ENCODE results near the gene WDR1. TPM values are rescaled to one million over a fixed set of nuclear protein-coding genes. Genes with fewer than 3 reads are reported as not detected.

The WDR1 gene
- total RNA-seq, 1 experiment from 2014 or later = 246 TPM

GRCh38 chr4:10069075-10069642 is 47.4 kb downstream of the WDR1 start:
- DNase-seq (ENCODE audit: unreplicated experiment) = no peak
- H3K27me3 Mint-ChIP-seq (ENCODE audit: insufficient read depth, unreplicated experiment) = no peaks in the 10 kb centered on the region
- H3K4me3 Mint-ChIP-seq (ENCODE audit: unreplicated experiment) = no peak overlapping the region
- H3K36me3 Mint-ChIP-seq (ENCODE audit: insufficient read depth, unreplicated experiment) = peaks cover 33% of the 10 kb centered on the region
- no peaks in the 10 kb centered on the region for H3K9me3 Mint-ChIP-seq (ENCODE audit: unreplicated experiment)
- intact Hi-C loops (cut with micrococcal nuclease) = no loop called here
- no peak overlapping the region for H3K27ac Mint-ChIP-seq (ENCODE audit: low read depth, unreplicated experiment)
- POLR2A ChIA-PET = no interaction called here
- no TSS peak for BruUV-seq (replicated peaks)
- no peak for TF ChIP-seq CTCF (IDR thresholded peaks at IDR 0.05; ENCODE audit: unreplicated experiment)
- CTCF ChIA-PET = interaction anchor here (0.8 kb wide), 1 partner anchor 307 kb away, joined by 3 read pairs; no protein-coding TSS in a partner anchor
- H3K4me1 Mint-ChIP-seq (ENCODE audit: insufficient read depth, unreplicated experiment) = no peaks in the 10 kb centered on the region

DNA sequence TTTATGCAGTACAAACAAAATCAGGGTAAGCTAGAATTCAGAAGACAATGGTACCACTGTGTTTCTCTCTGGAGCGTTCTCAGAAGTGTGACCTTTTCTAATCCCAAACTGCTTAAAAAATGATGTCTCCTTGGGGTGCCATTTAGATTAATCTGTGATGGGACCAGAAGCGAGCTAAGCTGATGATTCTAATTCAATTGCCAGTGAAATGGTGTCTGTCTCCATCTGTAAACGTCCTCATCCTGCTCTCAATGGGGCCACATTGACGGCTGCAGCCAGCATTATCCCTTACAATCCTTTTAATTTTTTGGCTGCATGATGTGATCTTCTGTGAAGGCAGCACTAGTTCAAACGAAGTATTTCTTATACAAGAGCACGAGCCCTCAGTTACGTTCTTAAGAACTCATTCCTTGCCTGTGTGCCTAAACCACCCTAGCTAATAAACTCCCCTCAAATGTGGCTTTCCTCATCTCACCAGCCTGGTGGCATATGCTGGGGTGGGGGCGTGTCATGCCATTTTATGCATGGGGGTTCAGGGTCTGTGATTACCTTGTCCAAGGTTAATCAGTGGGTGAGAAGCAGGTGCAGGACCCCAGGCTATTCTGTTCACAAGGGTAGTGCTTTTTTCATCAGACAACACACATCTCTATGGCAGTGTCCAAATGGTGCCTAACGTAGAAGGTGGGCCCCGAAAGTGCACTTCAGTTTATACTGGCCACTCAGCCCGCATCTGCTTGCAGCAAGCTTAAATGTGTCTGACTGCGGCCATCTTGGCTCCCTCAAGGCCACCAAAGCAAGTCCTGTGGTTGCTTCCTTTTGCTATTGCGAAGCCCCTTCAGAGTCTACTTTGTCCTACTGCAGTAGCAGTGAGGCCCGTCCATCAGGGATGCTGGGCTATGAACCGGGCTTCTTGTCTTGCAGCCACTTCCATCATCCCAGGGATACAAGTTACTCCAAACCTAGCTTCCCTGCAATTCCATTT is 49.6 kb downstream of the WDR1 start:
- ChIA-PET CTCF (interaction anchor here (0.5 to 7.4 kb wide), 6 partner anchors 29 to 306 kb away, joined by 3 to 61 read pairs (median 4); no protein-coding TSS in a partner anchor), POLR2A (no interaction called here)
- Mint-ChIP-seq H3K36me3 (ENCODE audit: insufficient read depth, unreplicated experiment) (peaks cover 12% of the 10 kb centered on the region), H3K27ac (ENCODE audit: low read depth, unreplicated experiment) (no peak overlapping the region), H3K4me3 (ENCODE audit: unreplicated experiment) (no peak overlapping the region), H3K9me3 (ENCODE audit: unreplicated experiment) (no peaks in the 10 kb centered on the region), H3K27me3 (ENCODE audit: insufficient read depth, unreplicated experiment) (no peaks in the 10 kb centered on the region), H3K4me1 (ENCODE audit: insufficient read depth, unreplicated experiment) (no peaks in the 10 kb centered on the region)
- intact Hi-C loops (cut with micrococcal nuclease) = no loop called here
- no peak for TF ChIP-seq CTCF (IDR thresholded peaks at IDR 0.05; ENCODE audit: unreplicated experiment)
- no TSS peak for BruUV-seq (replicated peaks)
- DNase-seq (ENCODE audit: unreplicated experiment) = no peak

DNA sequence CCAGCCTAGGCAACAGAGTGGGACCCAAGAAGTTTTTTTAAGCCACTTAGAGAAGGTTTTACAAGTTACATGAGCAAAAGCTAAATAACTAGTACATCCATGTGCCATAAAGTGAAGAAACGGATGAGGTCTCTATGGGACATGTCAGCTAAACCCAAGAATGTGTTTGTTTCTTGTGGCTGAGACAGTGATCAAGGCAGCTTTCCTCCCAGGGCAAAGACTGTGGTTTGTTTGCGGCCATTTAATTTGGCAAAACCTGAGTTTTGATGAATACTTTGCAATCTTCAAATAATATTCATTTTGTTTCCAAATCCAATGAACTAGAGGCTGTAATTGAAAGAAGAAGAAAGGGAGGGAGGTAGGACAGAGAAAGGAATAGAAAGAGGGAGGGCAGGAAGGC is 50.4 kb downstream of the WDR1 start:
- POLR2A ChIA-PET = no interaction called here
- Mint-ChIP-seq H3K27me3 (ENCODE audit: insufficient read depth, unreplicated experiment) (no peaks in the 10 kb centered on the region), H3K27ac (ENCODE audit: low read depth, unreplicated experiment) (no peak overlapping the region), H3K4me3 (ENCODE audit: unreplicated experiment) (no peak overlapping the region), H3K36me3 (ENCODE audit: insufficient read depth, unreplicated experiment) (peaks cover 9% of the 10 kb centered on the region), H3K4me1 (ENCODE audit: insufficient read depth, unreplicated experiment) (no peaks in the 10 kb centered on the region), H3K9me3 (ENCODE audit: unreplicated experiment) (no peaks in the 10 kb centered on the region)
- DNase-seq (ENCODE audit: unreplicated experiment) = no peak
- no peak for TF ChIP-seq CTCF (IDR thresholded peaks at IDR 0.05; ENCODE audit: unreplicated experiment)
- BruUV-seq (replicated peaks) = no TSS peak
- intact Hi-C loops (cut with micrococcal nuclease) = no loop called here
- CTCF ChIA-PET = interaction anchor here (0.5 to 7.4 kb wide), 5 partner anchors 30 to 304 kb away, joined by 3 to 61 read pairs (median 3); no protein-coding TSS in a partner anchor
